ENCODE results near the gene MAP3K3. TPM values are rescaled to one million over a fixed set of nuclear protein-coding genes. Genes with fewer than 3 reads are reported as not detected.

The MAP3K3 gene
- total and polyA plus RNA-seq, 12 donors: 21.1 to 79.3 (median 47.1) TPM

- TF ChIP-seq, protein P1, sequence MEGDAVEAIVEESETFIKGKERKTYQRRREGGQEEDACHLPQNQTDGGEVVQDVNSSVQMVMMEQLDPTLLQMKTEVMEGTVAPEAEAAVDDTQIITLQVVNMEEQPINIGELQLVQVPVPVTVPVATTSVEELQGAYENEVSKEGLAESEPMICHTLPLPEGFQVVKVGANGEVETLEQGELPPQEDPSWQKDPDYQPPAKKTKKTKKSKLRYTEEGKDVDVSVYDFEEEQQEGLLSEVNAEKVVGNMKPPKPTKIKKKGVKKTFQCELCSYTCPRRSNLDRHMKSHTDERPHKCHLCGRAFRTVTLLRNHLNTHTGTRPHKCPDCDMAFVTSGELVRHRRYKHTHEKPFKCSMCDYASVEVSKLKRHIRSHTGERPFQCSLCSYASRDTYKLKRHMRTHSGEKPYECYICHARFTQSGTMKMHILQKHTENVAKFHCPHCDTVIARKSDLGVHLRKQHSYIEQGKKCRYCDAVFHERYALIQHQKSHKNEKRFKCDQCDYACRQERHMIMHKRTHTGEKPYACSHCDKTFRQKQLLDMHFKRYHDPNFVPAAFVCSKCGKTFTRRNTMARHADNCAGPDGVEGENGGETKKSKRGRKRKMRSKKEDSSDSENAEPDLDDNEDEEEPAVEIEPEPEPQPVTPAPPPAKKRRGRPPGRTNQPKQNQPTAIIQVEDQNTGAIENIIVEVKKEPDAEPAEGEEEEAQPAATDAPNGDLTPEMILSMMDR (IDR thresholded peaks at IDR 0.05): no peak
- ATAC-seq (no peak), DNase-seq (no peak)
- H3K27me3 ChIP-seq: no peaks in the 10 kb centered on the region
- intact Hi-C loops (cut with DNase I): loop anchor here in 1 of 10 donors (10.0 kb wide), 1 partner anchor 48 kb away; the partner anchor contains the start of gene MAP3K3
- no peak overlapping the region for H3K27ac ChIP-seq
- peaks cover 4 to 57% (median 44%) of the 10 kb centered on the region in 9 donors for H3K4me1 ChIP-seq
- H3K4me3 ChIP-seq: no peak overlapping the region
- H3K9me3 ChIP-seq: no peaks in the 10 kb centered on the region
- peaks cover 0 to 78% (median 52%) of the 10 kb centered on the region in 9 donors for H3K36me3 ChIP-seq
- WGBS, 2 donors: 93 to 96% methylated on average over 2 of the region's 2 CpGs
Measured at GRCh38 chr17:63672856-63673255, 50.6 kb downstream of the MAP3K3 start.

- TF ChIP-seq, protein P1 (IDR thresholded peaks at IDR 0.05): no peak
- H3K4me1 ChIP-seq: peaks cover 4 to 64% (median 48%) of the 10 kb centered on the region in 9 donors
- peak in 1 of 2 donors; percentile 50 for DNase-seq
Measured at GRCh38 chr17:63675231-63675606, 53.0 kb downstream of the MAP3K3 start.

DNA sequence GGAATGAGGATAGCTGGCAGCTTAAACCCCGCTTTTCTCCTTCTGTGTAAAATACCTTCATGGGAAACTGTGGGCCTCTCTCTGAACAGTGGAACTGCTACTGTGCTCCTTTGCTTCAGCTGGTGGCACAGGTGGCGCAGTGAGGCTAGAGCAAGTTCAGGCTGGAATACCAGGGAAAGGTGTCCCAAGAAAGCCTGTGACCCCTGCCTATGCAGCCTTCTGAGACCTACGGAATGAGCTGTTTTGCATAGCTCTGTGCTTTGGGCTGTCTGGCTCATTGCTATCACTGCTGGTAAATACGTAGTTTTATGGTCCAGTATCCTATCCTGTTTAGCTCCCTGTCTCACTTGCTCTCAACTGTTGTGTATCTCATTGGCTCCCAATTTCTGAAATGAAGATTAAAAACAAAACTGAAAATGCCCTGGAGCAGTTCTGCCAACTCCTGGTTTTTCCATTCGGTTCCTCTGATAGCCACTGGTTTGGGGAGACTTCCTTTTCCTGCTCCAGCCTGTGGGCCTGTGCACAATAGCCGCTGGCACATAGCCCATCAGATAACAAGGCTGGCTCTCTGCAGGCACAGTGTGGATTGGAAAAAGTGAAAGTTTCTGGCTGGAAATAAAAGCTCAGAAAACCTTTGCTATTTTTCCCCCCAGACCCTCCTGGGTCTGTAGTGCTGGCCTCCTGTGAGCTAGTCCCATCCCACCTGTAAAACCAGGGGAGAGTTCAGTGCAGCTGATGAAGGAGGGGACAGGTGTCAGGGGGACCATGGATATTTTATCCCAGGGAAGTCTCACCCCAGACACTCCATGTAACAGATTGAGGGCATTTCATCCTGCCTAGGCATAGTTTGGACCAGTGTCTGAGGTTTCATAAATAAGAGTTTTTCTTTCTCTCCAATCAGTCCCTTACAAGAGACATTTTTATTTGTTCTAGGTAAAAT is 53.7 kb downstream of the MAP3K3 start:
- TF ChIP-seq, protein P1 (IDR thresholded peaks at IDR 0.05): no peak
- Histone ChIP-seq H3K4me3 (peak overlapping the region in 7 of 10 donors; percentile 15 to 42 (median 34)), H3K27ac (peak overlapping the region; percentile 36 to 92 (median 85)), H3K4me1 (peaks cover 4 to 58% (median 50%) of the 10 kb centered on the region in 9 donors), H3K9me3 (no peaks in the 10 kb centered on the region), H3K36me3 (peaks cover 0 to 80% (median 28%) of the 10 kb centered on the region in 9 donors), H3K27me3 (no peaks in the 10 kb centered on the region)
- intact Hi-C loops (cut with DNase I): loop anchor here in 3 of 10 donors (5.0 to 10.0 kb wide), 2 partner anchors 51 to 54 kb away; partner anchors contain the start of gene MAP3K3 (in 3 of the 3)
- WGBS, 2 donors: 20 to 29% methylated on average over 6 of the region's 6 CpGs
- ATAC-seq (peak; percentile 90 to 96 (median 94)), DNase-seq (peak; percentile 64 to 91)

More at GRCh38 chr17:63675231-63675606, 53.0 kb downstream of the MAP3K3 start:
- intact Hi-C loops (cut with DNase I): loop anchor here in 3 of 10 donors (5.0 to 10.0 kb wide), 2 partner anchors 50 to 53 kb away; partner anchors contain the start of gene MAP3K3 (in 3 of the 3)
- Histone ChIP-seq H3K27ac (peak overlapping the region; percentile 36 to 92 (median 85)), H3K27me3 (no peaks in the 10 kb centered on the region), H3K36me3 (peaks cover 0 to 77% (median 32%) of the 10 kb centered on the region in 9 donors), H3K4me3 (peak overlapping the region in 7 of 10 donors; percentile 15 to 42 (median 34)), H3K9me3 (no peaks in the 10 kb centered on the region)
- 12 to 24% methylated on average over 4 of the region's 4 CpGs for WGBS, 2 donors
- ATAC-seq: peak; percentile 51 to 91 (median 81)

DNA sequence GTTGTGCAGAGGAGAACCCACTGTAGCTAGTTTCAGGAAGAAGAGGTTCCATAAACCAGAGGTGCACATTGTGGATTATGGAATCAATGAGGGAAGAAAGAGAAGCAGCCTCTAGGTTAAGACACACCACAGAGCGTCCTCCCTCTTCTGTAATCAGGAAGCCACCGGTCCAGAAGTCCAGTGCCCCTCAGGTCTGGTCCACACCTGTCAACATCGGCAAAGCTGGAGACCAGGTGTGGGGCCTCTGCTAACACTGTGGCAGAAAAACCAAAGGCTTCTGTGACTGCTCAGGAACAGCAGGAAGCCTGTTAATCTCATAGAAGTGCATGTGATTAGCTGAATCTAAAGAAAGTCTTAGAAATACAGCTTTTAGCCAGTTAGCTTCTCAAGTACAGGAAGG is 54.4 kb downstream of the MAP3K3 start:
- H3K4me1 ChIP-seq: peaks cover 4 to 66% (median 57%) of the 10 kb centered on the region in 9 donors
- intact Hi-C loops (cut with DNase I): loop anchor here in 3 of 10 donors (5.0 to 10.0 kb wide), 2 partner anchors 52 to 54 kb away; partner anchors contain the start of gene MAP3K3 (in 3 of the 3)
- peak overlapping the region in 9 of 10 donors; percentile 14 to 92 (median 85) for H3K27ac ChIP-seq
- TF ChIP-seq, protein P1 (IDR thresholded peaks at IDR 0.05): no peak
- peaks cover 0 to 80% (median 21%) of the 10 kb centered on the region in 9 donors for H3K36me3 ChIP-seq
- no peaks in the 10 kb centered on the region for H3K27me3 ChIP-seq
- DNase-seq: no peak
- ATAC-seq: no peak
- 43 to 48% methylated on average over 3 of the region's 3 CpGs for WGBS, 2 donors
- peak overlapping the region in 1 of 10 donors; percentile 34 for H3K4me3 ChIP-seq
- H3K9me3 ChIP-seq: no peaks in the 10 kb centered on the region

Data from heart right ventricle (tissue), 16 donors.